ENCODE measurements around the gene ANO1.

ANO1 gene

DNA sequence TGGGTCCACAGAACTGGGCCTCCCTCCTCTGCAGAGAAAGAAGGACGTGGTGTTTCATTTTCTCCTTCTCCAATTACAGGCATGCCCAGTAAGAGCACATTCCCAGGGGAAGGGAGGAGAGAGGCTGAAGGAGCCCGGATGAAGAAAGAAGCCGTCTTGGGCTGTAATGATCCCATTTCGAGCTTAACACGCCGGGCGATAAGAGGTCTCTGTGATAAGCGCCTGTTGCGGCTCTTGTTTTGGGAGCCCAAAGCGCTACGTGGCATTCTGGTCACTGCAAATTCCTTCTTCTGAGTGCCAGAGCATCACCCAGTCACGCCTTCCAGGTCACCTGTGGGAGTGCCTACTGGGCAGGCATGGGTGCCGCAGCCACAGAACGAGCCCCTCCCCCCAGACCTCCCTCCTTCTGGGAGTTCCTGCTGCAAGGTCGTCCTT is 57.5 kb downstream of the ANO1 start:
- DNase-seq: no peak

DNA sequence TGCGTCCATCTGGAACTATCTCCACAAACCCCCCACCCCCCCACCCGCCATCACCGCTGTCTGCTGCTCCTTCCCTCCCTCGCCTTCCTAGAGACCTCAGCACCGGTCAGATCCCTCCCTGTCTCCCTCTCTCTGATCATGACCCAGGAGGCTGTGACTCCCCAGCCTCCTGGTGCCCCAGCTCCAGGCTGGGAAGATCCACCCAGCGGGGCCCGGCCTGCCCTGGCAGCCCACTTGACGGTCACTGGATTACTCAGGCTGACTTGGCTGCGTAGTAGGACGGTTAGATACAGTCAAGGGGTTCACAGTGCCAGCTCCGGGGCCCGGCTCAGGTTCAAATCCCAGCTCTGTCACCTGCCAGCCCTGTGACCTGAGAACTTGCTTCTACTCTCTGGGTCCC is 59.3 kb downstream of the ANO1 start:
- no peak for DNase-seq

DNA sequence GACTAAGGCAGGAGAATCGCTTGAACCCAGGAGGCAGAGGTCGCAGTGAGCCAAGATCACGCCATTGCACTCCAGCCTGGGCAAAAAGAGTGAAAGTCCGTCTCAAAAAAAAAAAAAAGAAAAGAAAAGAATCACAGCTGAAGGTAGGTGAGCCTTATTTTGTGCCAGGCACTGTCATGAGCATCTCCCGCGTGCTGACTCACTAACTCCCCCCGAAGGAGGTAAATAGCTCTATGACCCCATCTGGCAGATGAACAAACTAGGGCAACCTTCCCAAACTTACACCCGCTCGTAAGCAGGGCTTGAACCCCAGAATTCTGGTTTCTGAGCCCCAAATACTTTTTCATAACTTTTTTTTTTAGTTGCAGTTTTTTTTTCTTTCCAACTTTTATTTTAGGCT is 60.3 kb downstream of the ANO1 start:
- no peak for DNase-seq

DNA sequence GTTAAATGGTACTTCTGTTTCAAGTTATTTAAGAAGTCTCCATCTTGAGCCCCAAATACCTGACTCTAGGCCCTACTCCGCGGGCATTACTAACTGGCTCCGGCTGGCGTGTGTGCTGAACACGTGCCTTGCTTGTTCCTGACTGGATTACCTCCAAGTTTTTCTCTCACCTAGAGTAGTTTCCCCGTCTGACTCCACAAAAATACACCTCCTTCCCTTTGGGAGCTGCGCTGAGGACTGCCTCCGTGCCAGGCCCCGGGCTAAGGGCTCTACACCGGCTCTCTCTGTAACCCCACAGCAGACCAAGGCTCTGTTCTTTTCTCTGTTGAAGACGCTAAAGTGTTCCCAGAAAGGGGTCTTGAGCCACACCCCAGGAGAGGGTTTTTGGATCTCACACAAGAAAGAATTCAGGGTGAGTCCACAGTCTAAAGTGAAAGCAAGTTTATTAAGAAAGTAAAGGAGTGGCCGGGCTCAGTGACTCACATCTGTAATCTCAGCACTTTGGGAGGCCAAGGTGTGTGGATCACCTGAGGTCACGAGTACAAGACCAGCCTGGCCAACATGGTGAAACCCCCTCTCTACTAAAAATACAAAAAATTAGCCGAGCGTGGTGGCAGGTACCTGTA is 61.8 kb downstream of the ANO1 start:
- no peak for DNase-seq

DNA sequence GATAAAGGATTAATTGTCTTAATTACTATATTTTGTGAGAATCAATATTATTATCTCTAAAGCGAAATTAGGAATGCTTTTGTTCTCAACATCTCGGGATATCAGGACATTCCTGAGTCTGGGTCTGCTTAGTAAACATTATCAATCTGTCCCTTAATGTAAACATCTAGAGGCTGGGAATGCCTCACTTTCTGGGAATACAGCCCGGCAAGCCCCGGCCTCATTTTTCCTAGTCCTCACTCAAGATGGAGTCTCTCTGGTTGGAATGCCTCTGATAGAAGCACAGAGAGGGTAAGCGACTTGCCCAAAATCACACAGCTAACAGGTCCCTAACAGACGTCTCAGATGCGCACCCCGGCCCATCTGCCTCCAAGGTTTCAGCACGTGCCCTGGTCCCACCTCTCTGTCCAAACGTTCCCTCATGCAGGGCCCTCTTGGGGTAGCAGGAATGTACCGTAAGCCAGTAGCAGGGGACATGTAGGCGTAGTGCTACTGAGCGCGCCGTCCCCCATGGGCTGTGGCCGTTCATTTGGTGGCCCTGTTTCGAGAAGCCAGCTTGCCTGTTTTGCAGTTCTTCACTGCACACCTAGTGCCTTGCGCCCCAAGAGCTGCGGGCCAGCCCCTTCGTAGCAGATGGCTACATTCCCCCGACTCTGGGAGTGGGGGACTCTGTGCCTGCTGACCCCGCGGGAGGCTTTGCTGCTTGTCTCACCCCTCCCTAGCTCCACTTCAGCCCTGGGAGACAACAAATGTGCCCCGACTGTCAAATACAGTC is 62.8 kb downstream of the ANO1 start:
- no peak for DNase-seq

DNA sequence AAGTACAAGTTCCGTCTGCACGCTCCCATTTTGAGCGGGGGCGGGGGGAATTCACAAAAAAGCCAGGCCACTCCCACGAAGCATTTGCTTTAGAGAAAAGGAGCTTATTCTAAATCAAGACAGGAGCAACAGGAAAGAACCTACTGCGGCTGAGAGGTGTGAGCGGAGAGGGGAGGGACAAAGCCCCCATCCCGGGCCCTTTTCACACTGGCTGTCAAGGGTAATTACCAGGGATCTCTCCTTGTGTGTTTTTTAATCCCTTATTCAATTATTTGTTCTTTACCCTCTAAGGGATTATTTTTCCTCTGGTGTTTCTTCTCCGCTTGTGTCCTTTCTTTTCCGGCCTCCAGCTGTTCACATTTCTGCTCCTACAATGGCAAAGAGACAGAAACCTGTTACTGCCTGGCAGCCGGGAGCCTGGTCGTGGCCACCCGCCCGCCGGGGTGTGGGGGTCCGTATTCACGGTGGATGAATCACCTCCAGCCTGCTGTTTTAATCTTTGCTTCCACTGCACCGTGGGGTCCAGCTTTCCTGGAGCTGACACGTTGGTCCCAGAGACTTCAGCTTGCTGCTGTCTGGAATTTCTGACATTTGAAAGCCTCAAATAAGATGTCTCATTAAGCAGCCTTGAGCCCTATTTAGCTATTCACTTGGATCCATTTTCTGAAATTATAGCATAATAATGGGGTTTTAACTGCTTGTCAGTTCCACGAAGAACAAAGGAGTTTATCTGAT is 63.5 kb downstream of the ANO1 start:
- peak in 4 of 51 donors; percentile 3 to 27 (median 4) for DNase-seq

DNA sequence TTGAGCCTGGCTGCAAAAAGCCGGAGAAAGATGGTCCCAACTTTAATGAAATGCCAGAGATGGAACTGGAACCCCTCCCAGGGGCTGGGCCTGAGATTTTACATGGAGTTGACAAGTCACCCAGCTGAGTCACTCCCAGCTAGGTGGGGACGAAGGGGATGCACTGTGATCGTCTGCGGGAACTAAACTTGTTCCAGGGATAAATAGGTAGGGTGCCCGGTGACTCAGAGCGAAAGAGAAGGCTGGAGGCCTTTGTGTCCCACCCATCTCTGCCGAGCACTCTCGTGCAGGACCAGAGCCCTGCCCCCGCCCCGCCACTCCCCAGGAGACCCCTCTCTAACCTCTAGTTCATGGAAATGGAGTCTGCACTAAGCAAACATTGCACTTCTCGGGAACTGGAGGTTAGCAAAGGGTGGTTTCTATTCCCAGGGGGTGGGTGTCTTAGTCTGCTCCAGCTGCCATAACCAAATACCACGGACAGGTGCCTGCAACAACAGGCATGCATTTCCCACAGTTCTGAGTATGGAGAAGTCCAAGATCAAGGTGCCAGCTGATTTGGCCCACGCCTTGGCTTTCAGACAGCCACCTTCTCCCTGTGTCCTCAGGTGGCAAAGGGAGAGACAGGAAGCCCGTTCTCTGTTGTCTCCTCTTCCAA is 64.2 kb downstream of the ANO1 start:
- peak in 2 of 51 donors; percentile 9 to 11 for DNase-seq

DNA sequence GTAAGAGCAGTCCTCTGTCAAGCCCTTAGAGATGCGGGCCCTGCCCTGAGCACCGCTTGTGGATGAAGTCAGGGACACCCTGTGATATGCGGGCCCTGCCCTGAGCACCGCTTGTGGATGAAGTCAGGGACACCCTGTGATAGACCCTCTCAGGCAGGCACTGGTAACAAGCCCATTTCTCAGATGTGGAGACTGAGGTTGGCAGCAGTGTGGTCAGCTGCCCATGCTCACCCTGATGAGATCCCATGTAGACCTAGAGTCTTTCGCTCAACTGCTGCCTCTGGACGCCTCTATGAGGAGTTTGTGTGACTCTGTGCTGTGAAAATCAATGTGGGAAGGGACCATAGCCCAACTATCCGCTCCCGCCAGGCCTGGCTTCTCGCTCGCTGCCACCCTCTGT is 66.1 kb downstream of the ANO1 start:
- DNase-seq: no peak

DNA sequence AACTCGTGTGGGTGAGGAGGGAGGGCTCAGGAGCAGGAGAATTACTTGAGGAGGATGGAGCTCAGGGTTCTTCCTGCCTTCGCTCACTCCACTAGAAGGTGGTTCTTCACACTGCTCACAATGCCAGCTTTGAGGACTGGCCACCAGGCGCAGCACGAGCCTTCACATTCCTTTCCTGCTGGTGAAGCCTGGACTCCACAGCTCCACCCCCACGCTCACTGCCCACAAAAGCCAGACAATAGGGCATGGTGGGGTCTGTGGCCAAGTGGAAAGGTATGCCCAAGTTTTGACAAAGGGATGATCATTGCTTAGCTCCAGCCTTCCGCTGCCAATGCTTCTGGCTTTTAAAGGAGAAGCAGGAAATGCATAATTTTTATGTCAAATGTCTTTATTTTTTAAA is 67.0 kb downstream of the ANO1 start:
- DNase-seq: no peak

DNA sequence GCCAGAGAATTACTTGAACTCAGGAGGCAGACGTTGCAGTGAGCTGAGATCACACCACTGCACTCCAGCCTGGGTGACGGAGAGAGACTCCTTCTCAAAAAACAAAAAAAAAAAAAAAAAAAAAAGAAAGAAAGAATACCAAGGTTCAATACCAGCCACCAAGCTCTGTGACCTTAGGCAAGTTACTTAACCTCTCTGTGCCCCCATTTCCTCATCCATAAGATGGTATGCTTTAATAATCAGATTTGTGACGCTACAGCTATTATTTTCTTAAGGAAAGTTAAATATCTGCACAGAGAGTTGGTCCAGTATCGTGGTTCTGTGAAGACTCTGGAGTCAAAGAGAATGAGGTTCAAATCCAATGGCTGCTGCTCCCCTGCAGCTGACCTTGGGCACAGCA is 67.7 kb downstream of the ANO1 start:
- no peak for DNase-seq

DNA sequence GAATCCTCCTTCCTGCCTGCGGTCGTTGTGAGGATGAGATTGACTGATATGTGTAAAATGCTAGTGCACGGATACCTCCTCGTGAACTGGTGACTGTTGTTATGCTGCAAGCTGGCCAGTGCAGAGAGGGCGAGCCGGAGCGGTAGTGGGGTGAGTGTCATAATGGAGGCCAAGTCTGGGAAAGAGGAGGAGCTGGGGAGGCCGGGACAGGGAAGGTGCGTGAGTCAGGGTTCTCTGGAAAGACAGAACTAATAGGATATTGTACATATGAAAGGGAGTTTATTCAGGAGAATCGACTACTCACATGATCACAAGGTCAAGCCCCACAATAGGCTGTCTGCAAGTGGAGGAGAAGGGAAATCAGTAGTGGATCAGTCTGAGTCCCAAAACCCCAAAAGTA is 68.2 kb downstream of the ANO1 start:
- DNase-seq: no peak

DNA sequence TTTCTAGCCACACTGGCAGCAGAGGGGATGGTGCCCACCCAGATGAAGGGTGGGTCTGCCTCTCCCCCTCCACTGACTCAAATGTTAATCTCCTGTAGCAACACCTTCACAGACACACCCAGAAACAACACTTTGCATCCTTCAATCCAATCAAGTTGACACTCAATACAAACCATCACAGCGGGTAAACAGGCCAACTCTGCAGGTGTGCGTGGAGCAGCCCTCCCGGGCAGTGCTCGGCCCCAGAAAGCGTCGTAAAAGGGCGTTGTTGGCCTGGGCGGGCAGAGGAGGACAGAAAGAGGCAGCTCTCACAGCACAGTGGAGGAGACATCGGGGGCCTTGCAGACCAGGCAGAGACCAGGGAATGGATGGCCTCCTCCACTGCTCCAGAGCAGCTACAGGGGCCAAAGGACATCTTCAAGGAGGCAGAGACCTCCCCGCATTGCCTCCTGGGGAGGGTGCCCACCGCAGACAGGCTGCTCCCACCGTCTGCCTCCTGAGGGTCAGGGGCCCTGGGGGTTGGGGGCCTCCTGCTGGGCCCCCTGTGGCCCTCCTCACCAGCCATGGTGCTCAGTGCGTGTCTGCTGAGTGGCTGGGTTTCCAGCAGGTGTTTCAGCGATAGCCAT is 68.9 kb downstream of the ANO1 start:
- DNase-seq: no peak

DNA sequence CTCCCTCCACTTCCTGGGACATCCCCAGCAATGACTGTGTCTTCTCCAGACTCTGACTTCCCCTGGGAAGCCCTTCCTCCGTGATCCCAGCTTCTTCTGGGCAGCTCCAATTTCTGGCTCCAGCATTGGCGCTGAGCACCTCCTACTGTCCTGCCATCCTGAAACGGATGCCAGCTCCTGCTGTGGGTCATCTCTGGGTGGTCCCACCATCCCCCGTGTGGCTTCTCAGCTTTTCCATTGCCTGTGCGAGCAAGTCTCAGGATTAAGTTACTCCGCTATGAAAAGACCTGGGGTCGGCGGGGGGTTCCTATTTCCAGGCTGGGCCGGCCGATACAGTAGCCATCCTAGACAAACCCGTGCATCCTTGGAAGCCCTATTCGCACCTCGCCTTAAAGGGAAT is 69.6 kb downstream of the ANO1 start:
- no peak for DNase-seq

DNA sequence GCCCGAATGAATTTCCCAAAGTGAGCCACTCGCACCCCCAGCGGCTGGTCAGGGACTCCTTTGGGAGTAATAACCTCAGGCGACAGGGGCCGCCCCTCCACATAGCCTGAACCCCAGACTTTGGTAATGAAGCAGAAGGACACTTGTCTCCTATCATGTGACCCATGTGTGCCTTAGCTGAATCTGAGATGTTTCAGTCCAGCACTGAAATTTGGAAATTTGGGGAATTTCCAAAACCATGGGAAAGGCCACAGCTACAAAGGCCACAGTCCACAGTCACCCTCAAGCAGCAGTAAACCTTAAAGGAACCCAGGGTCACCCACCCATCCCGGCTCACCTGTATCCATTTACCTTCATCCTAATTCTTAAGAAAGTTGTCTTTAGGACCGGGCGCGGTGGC is 73.6 kb downstream of the ANO1 start:
- DNase-seq: no peak

DNA sequence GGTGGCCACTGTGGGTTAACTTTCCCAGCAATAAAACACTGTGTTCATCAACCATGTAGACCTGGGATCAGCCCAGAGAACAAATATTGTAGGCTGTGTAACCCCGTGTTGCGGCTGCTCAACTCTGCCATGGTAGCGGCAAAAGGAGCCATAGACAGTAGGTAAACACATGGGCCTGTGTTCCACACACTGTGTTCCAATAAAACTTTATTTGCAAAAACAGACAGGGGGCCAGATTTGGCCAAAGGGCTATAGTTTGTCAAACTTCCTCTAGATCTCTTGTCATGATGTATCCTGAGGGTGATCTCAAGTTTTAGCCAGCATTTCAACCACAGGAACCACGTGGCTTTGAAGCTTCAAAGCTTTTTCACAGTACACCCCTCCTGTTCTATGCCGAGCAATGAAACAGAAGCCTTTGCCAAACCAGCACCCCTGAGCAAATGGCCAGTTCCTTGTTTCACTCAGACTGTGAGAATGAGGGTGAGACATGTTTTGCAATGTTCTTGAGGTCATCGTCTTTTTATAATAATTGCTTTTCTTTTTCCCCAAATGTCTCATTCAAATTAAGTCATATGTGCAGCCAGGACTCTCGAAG is 75.1 kb downstream of the ANO1 start:
- DNase-seq: no peak

DNA sequence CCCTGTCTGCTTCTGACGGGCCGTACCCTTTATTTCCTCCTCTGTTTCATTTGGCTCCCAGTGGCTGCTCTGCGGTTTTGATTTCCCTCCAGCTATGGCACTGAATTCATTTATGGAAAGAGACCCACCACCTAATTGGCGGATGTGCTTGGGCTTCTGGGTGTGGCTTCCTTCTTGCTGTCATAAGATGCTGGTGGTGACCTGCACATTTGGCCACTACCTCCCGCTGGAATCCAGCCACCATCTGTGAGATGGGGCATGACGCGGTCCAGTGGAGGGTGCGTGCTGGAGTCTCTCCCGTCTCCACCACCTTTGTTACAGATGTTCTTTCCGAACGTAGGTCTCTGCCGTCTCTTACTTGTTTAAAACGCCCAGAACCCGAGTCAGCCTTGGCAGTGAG is 77.3 kb downstream of the ANO1 start:
- no peak for DNase-seq

DNA sequence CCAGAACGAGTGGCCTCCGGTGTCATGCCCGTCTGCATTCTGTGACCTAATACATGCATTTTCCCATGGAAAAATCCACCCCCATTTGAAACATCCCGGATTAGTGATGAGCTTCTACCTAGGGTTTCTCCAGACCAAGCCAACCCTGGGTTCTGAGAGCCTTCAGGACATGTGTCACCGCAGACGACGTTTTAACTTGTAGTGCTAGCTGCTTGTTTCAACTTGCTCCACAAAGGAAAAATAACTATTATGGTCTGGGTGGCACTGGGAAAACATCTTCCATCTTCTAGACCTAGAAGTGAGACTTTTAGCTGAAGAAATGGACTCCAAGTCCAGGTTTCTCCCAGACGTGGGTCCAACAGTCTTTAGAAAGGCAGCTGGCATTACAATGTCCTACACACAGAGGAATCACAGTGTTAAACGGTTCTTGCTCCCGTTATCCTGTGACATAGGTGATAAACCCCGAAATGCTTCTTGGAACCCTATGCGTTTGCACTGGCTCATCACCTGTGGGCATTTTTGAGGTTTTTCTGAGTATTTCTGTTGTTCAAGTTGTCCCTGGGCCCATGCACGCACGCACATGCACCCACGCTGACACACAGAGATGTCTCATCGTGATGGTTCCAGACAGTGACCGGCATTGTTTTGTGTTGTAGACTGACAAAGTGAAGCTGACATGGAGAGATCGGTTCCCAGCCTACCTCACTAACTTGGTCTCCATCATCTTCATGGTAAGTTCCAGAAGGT is 78.3 kb downstream of the ANO1 start:
- no peak for DNase-seq

DNA sequence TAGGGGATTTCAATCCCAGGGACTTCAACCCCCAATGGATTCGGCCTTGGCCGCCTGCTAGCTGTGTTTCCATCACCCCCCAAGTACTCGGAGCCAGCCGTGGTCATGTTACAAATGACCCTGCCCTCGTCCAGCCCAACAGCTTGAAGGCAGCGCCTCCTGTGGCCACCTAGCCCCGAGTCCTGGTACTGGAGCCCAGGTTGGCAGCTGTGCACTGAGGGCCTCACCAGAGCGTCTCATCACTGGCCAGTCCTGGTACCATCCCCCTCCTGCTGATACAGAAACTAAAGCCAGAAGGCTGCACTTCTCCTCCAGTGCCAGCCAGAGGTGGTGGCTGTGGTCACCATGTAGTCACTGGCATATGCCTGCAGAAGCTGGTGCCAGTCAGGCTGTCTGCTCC is 80.1 kb downstream of the ANO1 start:
- DNase-seq: no peak

DNA sequence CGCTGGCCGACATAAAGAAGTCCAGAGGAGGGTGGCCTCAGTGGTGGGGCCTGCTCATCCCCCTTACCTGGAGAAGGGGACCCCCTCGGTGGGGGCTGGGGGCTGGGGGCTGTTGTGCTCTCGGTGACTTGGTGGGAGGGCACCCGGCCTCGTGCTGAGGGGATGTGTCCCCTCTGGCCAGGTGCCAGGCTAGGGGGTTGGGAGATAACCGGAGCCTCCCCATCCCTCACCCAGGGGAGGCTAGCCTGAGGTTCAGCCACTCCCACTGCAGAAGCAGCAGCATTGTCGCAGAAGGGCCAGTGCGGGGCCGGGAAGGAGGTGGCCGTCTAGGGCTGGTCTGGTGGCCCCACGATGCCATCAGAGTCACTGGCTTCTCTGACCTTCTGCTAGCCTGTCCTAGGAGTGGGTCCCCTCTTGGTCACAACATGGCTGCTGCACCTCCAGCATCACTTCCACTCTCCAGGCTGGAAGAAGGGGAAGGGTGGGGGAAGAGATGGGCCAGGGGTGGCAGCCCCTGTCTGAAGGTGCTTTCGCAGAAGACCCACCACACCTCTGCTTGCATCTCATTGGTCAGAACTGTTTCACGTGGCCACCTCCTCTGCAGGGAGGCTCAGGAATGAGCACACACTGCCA is 80.8 kb downstream of the ANO1 start:
- DNase-seq: no peak
